T-helper 1 cell treated with Interleukin-12 subunit alpha and Interleukin-12 subunit beta and Interleukin-4 antibody, amounts not matched to agents 30 ng/mL and 1 ng/mL, for 36 hours (primary cell): Measurements from ENCODE around the gene IL36A. TPM values are rescaled to one million over a fixed set of nuclear protein-coding genes. Genes with fewer than 3 reads are reported as not detected.

Experiments
- intact Hi-C: fragments of 100-400 bp; cut with micrococcal nuclease; formaldehyde crosslinking; loops from one replicate; pipeline ENCODE4 v1.15.1; 2024
- total RNA-seq: library from RNA; stranded (reverse); gene quantifications from 2 replicates; pipeline ENCODE4 v1.2.3, GENCODE V29; 2022

The IL36A gene
- total RNA-seq, 1 donor from 2014 or later, result 0.49 TPM

DNA sequence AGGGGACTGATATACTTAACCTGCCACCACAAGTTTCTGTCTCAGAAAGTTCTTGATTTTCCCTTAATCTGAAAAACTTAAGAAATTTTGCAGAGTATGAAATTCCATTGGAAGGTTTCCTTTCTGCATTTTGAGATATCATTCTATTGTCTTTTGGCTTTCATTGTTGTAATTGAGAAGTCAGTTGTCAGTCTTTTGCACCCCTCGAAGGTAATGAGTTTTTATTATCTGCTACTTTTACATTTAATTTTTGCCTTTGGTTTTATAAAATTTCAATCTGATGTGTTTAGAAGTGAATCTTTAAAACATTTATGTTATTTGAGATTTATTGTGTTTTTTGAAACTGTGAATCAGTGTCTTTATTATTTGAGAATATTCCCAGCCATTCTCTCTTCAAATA, 4.8 kb upstream of the IL36A start:
- intact Hi-C loops, result loop anchor here (2.0 kb wide), 1 partner anchor 16 kb away; no protein-coding TSS in a partner anchor

DNA sequence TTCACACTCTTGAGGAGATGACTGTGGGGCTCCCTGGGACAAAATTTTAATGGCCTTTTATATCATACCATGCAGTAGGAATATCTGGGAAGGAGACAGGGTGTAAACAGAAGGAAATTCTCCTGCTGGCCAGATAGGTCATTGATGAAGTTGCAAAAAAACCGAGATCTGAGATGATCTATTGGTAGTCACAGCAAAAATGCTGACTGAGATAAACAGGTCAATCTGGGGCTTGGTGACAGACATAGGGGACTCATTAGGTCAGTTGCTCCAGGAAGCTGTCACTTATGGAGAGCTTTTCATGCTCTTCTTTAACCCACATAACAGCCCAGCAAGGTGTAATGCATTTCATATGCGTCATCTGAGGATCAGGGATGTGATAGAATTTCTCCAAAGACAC, 2.6 kb upstream of the IL36A start:
- intact Hi-C loops, result no loop called here

DNA sequence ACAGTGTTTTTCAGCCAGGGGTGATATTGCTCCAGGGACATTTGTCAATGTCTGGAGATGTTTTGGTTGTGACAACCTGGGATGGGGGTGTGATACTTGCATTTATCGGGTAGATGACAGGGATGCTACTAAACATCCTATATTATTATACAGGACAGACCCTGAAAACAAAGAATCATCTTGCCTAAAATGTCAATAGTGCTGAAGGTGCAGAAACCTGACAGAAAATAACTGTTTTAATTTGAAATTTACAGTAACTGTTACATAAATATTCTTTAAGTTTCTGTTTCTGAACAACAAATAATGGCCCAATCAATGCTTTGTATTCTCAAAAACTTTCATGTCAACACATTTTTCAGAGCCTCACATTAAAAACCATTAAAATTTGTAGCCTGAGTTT, 2.0 kb downstream of the IL36A start:
- intact Hi-C loops, result no loop called here

DNA sequence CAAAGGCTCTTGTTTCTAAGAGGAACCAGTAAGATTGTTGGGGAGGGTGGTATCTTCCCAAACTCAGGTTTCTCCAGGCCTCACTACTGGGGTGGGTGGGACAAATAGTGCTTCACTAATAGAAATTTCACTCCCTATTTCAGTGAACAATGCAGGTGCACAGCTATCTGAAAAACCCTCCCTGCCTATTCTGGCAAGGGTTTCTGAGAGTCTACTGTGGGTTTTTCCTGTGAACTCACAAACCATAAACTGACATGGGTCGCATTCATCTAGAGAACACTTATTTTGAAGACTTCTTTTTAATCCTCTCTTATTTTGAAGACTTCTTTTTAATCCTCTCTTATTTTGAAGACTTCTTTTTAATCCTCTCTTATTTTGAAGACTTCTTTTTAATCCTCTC, 4.4 kb downstream of the IL36A start:
- intact Hi-C loops, result no loop called here

DNA sequence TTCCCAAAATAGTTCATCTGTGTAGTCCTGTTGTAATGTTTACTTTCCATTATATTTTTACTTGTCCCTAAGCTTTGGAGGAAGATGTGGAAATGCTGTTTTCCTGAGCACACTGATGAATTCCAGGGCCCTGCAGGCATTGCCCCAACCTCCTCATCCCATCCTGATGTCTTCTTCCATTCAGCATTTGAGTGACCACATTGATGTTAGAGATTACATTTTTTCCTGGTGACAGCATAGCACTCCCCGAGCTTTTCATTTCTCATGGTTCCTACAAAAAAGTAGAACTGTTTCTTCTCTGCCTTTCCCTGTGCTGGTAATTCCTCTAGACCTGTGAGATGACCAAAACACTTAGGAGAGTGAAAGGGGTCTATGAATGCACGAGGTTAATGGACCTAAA, 4.8 kb downstream of the IL36A start:
- intact Hi-C loops, result no loop called here

DNA sequence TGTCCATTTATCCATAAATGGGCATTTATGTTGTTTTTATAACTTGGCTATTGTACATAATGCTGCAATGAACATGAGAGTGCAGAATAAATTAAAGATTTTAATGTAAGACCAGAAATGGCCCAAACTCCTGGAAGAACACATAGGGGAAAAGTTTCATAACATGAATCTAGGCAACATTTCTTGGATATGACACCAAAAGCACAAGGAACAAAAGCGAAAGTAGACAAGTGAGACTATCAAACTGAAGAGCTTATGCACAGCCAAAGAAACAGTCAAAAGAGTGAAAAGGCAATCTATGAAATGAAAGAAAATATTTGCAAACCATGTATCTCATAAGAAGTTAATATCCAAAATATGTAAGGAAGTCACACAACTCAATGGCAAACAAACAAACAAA, 5.8 kb downstream of the IL36A start:
- intact Hi-C loops, result no loop called here

DNA sequence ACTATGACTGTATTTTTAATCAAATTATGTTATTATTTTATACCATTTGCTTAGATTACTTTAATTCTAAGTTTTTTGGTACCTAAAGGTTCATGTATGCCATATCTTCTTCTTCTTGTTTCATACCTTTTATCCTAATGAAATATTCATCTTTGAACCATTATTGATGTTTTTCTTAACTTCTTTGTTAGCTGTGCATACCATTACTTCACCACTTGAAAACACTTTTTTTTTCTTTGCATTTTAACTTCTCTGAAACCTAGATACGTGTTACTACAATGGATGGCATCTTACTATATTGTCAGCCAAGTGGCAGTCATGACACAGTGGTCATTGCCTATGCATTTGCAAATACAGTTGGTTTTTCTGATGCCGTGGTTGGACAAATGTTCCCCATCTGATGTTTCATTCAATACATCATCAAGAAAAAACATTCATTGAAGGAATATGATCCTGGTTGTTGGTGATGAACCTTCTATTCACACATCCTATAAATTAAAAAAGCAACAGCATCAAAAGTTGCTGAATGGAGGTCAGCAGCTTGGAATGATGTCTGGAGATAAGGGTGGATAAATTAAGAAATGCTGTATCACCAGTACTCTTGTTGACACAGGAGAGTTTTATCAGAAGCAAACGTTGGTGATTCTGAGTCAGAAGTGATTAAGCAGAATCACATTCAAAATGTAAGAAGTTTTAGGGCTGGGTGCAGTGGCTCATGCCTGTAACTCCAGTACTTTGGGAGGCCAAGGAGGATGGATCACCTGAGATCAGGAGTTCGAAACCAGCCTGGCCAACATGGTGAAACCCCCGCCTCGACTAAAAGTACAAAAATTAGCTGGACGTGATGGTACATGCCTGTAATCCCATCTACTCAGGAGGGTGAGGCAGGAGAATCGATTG, 7.4 kb downstream of the IL36A start:
- intact Hi-C loops, result no loop called here

DNA sequence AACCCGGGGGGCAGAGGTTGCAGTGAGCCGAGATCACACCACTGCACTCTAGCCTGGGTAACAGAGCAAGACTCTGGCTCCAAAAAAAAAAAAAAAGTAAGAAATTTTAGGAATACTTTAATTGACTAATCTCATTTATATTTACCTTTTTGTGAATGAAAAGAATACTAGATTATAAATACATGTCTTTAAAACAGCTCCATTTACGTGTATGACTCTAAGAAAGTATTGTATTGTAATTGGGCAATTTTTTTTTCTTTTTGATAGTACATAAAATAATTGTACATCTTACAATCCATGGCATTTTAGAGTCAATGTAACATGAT, 8.0 kb downstream of the IL36A start:
- intact Hi-C loops, result no loop called here

DNA sequence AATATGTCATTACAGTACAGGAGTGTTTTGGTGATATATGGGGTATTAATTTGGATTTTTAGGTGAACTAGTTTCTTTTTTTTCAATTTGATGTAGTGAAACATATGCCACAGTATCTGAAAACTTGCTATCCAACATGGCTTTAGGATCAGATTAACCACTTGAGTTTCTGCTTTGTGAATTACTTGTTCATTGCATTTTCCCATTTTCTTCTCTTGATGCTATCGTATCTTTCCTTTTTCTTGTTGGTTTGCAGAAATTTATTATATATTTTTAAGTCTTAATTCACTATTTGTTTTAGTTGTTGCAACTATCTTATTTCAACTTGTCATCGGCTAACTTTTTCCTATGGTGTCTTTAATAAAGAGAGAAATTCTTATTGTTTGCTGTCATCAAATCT, 8.8 kb downstream of the IL36A start:
- intact Hi-C loops, result no loop called here

DNA sequence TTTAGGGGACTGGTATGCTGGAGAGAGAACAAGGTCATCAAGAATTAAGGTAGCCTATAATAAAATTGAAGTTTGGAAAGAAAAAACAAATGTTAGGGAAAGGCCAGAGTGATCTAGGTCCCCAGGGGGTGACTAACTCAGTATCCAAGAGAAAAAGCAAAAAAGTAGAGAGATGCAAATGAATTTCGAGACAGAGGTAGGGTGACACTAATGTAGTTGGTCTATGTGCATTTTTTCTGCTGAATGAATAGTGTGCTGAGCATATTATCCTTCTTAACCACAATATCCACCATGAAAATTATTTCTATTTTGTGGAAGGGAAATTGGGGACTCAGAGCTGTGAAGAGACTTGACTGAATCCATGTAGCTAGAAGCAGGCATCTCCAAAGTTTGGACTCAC, 9.8 kb downstream of the IL36A start:
- intact Hi-C loops, result no loop called here

DNA sequence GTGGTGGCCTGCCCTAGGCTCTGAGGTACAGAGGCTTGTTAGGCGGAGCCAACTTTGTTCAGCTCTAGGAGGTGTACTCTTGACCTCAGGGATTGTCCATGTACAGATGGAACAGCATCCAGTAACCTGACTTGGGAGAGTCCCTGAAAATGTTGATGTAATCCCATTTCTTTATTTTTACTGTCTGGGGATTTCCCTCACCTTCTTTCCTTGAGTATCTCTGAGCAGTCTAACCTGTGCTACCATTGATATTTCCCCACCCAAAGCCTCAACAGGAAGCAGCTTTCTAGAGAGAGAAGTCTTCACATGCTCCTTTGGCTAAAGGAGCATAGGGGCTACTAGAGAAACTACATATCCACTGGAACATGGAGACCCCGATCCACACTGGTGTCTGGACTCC, 10.4 kb downstream of the IL36A start:
- intact Hi-C loops, result no loop called here

DNA sequence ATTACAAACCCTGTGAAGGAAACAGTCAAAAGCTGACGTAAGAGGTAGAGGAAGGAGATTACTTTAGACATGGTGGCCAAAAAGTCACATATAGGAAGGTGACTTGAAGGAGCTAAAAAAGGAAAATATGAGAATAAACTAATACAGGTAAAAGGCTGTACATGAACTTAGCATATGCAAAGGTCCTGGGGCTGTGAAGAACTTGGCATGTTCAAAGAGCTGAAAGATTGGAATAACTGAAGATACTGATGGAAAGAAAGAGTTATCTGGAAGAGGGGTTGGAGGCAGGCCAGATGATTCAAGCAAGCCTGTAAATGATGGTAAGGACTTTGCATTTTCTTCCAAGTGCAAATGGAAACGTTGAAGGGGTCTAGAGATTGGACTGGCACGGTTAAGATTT, 13.2 kb downstream of the IL36A start:
- intact Hi-C loops, result no loop called here

DNA sequence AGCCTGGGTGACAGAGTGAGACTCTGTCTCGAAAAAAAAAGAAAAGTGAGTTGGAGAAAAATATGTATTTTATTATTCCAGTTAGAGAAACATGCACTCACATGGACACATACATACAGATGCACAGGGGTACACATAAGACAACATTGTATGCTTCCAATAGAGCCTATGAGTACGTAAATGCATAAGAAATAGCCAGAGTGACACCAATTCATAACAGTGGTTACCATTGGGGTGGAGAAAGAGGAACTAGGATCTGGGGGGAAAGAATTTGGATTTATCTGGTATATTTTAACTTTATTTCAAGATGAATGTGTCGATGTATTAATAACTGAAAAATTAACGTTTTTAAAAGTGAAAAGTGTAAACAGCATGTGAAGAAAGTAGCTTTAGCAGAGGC, 16.1 kb downstream of the IL36A start:
- intact Hi-C loops, result no loop called here

DNA sequence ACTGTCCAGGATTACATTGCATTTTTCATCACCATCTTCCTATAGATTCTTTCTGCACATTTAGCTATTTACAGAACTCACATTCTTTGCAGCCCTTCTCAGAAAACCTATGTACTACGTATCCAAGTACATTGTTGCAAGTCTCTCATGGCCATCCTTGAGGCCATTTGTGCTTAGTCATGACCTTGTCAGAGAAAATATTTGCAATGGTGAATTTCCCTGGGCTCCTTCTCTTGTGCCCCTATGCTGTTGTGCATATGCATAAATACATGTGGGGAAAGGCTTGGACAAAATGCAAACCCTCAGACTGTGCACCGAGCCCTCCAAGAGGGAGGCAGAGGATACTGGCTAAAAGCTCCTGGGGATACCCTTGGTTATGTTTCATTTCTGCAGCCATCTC, 19.5 kb downstream of the IL36A start:
- intact Hi-C loops, result no loop called here

DNA sequence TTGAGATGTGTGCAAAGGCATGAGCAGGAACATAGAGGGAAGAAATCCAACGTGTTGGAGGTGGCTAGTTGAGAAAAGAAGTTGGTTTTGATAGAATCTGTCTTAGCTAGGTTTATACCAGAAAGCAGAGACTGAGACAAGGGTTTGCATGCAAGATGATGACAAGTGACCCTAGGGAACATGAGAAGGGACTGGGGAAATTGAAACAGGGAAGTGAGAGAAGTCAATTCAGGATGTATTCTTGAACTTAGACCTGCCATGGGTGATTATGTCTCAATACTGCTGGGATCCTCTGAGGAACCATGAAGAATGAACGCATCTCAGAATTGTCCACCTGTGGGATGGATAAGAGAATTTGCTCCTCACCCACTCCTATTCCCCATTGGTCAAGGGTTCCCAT, 20.5 kb downstream of the IL36A start:
- intact Hi-C loops, result no loop called here

DNA sequence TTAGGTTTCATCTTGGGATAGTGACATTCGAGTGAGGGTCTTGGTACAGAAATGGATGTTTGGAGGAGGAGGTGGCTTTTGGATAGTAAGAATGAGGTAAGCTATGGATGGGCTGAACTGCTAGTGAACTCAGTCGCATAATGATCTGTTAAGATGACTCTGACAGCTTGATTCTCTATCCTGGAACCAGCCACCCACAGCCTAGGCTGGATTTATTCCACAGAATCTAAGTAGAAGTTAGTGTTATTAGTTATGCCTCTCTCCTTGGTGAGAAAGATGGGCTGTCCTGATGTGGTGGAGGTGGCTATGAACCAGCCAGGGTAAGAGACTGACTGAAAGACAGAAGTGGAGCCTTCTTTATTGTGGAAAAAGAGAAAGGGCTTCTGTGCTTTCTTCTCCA, 22.4 kb downstream of the IL36A start:
- intact Hi-C loops, result no loop called here

DNA sequence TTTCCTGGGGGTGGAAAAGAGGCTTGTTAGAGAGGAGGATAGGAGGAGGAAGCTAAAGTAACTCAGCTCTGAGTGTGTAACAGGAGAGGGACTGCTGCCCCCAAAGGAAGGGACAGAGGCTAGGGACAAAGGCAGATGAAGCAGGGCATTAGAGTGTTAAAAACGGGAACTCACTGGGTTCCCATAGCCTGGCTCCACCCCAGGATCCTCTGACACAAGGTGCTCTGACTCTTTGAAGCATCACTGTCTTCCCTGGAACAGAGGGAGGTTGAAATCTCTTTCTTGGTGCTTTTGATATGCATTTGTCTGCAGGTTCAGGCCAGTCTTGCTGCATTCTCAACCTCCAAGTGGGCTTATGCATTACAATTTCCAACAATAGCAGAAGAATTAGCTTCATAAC, 22.9 kb downstream of the IL36A start:
- intact Hi-C loops, result no loop called here

DNA sequence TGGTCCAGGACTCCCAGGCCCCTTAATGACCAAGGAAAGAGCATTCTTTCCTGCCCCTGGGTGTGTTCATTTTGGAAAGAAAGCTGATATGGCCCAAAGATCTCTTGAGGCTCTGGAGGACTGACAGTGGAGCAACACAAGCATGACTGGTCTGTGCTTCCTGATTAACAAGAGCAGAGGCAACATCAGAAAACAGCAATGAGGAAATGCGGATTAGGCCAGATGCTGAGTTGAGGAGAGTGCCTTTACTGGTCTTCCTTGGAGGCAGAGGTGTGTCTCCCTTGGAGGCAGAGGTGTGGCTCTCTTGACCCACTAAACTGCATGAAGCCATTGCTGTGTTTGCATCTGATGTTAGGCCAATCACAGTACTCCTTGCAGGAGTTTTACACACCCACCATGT, 27.5 kb downstream of the IL36A start:
- intact Hi-C loops, result no loop called here

DNA sequence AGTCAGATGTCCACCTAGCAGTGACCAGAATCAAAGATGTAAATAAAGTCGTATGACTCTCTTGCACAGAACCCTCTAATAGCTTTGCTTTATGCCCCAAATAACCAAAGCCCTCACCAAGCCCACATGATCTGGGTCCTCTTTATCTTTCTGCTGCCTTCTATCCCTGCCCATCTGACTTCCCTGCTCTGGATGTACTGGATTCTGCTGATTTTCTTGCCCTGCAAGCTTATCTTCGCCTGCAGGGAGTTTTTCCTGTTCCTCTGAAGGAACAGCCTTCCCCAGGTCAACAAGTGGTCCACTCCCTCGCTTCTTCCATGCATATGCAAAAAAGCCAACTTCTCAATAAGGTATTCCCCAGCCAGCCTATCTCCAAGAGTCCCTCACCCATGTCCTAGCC, 28.8 kb downstream of the IL36A start:
- intact Hi-C loops, result no loop called here

DNA sequence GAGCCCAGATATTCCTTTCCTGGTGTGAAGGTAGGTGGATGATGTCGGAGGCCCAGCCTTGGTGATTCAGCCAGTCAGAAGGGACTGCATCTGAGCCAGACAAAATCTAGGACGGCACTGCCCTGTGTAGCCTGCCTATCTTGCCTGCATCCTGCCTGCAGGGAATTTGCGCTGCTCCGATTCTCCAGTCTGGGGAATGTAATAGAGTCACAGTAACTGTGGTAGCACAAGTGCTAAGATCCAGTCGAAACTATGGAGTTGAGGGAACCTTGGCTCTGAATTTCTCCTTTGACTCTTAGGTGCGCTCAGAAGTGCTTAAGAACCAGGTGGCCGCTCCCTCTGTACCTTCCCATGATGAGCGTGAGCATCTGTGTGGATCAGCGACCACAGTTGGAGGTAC, 31.5 kb downstream of the IL36A start:
- intact Hi-C loops, result no loop called here

DNA sequence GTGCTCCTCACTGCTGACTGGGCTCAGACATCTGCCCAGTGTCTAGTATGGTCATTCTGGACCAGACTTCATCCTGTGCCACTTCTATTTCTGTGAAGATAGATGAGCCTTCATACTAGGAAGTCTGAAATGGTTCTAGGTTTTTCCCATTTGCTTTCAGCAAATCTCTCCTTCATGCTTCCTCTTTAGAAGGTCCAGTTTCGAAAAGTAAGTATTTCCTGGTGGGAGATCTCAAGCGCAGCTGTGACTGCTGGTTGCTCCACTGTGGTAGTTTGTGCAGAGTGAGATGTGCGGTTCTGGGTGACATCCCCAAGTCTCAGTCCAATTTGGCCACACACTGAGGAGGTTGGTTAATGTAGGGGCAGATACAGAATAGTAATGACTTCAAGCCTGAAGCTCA, 33.0 kb downstream of the IL36A start:
- intact Hi-C loops, result no loop called here

DNA sequence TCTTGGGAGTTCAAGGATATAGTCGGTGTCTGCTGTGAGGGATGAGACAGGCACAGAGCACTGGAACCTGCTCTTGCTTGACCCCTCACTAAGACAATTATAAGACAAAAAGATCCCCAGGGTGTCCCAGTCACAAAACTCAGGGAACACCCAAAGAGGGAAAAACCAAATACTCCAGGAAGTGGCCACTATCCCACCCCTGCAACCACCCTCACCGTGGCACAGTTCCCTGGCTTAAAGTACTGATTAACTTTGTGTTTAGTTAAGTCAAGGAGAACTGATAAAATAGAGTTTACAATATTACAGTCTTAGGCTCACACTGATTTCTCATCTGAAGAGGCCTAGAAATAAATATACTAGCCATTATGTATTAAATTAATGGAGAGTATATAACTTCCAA, 33.9 kb downstream of the IL36A start:
- intact Hi-C loops, result no loop called here

DNA sequence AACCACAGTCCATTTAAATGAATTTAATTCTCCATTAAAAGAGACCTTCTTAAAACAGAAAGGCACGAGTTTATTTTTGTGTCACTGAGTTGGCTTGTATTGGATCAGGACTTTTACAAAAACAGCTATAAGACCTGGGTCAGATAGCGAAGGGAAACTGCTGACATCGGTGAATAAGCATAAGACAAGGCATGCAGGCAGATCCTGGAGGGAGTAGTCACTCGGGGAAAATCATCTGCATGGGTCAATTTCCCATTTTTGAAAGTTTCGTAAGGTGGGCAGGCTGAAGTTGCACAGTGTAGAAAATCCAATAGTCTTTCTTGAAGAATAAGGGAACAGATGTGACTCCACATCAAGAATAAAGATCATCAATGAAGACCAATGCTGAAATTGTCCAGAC, 34.5 kb downstream of the IL36A start:
- intact Hi-C loops, result no loop called here

DNA sequence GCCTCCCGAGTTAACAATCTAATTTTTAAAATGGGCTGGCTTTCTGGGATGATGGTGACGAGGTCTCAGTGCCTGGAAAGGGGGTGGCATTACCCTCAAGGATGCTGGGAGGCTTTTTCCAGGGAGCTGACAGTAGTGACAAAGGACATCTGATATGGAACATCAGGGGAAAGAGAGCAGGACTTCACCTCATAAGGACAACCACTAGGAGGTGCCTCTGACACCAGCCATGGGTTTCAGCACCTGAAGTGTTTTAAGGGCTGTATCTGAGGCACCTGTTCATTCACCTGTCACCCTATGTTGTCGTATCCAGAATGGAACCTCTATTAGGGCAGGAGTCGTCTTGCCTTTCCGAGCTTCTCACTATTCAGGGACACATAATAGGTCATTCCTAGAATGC, 36.6 kb downstream of the IL36A start:
- intact Hi-C loops, result no loop called here
